ENCODE results near the gene TPCN1.

Gene TPCN1

GRCh38 chr12:113242026-113242418 is 20.8 kb downstream of the TPCN1 start:
- DNase-seq (ENCODE audit: low read depth): no peak

- DNase-seq (ENCODE audit: low read depth): no peak
Observed at GRCh38 chr12:113242560-113242959, 21.3 kb downstream of the TPCN1 start.

- no peak for DNase-seq (ENCODE audit: low read depth)
Observed at GRCh38 chr12:113244047-113244460, 22.8 kb downstream of the TPCN1 start.

GRCh38 chr12:113244478-113244958 is 23.3 kb downstream of the TPCN1 start:
- DNase-seq (ENCODE audit: low read depth): no peak

GRCh38 chr12:113245695-113246477 is 24.6 kb downstream of the TPCN1 start:
- no peak for DNase-seq (ENCODE audit: low read depth)

- no peak for DNase-seq (ENCODE audit: low read depth)
Observed at GRCh38 chr12:113246478-113247122, 25.3 kb downstream of the TPCN1 start.

GRCh38 chr12:113247123-113248050 is 26.1 kb downstream of the TPCN1 start:
- no peak for DNase-seq (ENCODE audit: low read depth)

GRCh38 chr12:113248051-113248825 is 27.0 kb downstream of the TPCN1 start:
- DNase-seq (ENCODE audit: low read depth): no peak

- no peak for DNase-seq (ENCODE audit: low read depth)
Observed at GRCh38 chr12:113248842-113249435, 27.7 kb downstream of the TPCN1 start.

- no peak for DNase-seq (ENCODE audit: low read depth)
Observed at GRCh38 chr12:113249546-113249945, 28.3 kb downstream of the TPCN1 start.

- no peak for DNase-seq (ENCODE audit: low read depth)
Observed at GRCh38 chr12:113250045-113250444, 28.8 kb downstream of the TPCN1 start.

- no peak for DNase-seq (ENCODE audit: low read depth)
Observed at GRCh38 chr12:113251404-113252070, 30.3 kb downstream of the TPCN1 start.

- no peak for DNase-seq (ENCODE audit: low read depth)
Observed at GRCh38 chr12:113252494-113252893, 31.2 kb downstream of the TPCN1 start.

- no peak for DNase-seq (ENCODE audit: low read depth)
Observed at GRCh38 chr12:113253532-113254285, 32.4 kb downstream of the TPCN1 start.

- no peak for DNase-seq (ENCODE audit: low read depth)
Observed at GRCh38 chr12:113254298-113254697, 33.0 kb downstream of the TPCN1 start.

- no peak for DNase-seq (ENCODE audit: low read depth)
Observed at GRCh38 chr12:113257564-113257963, 36.3 kb downstream of the TPCN1 start.

GRCh38 chr12:113260127-113260526 is 38.9 kb downstream of the TPCN1 start:
- DNase-seq (ENCODE audit: low read depth): no peak

- no peak for DNase-seq (ENCODE audit: low read depth)
Observed at GRCh38 chr12:113260636-113261300, 39.5 kb downstream of the TPCN1 start.

GRCh38 chr12:113261847-113262470 is 40.7 kb downstream of the TPCN1 start:
- DNase-seq (ENCODE audit: low read depth): no peak
